A204.1 (cell line): Measurements from ENCODE around the gene FRRS1L.
"Not testable (repeated sequence)": the region's sequence is repeated elsewhere in the genome, so short reads cannot be mapped to it uniquely, and the experiment has no call there.

Experiments used
- FAIRE-seq: peaks from 2 replicates; lab custom pipeline; 2012; peaks lifted over from hg19 to GRCh38; lab: Jason Lieb, UNC

FRRS1L gene

DNA sequence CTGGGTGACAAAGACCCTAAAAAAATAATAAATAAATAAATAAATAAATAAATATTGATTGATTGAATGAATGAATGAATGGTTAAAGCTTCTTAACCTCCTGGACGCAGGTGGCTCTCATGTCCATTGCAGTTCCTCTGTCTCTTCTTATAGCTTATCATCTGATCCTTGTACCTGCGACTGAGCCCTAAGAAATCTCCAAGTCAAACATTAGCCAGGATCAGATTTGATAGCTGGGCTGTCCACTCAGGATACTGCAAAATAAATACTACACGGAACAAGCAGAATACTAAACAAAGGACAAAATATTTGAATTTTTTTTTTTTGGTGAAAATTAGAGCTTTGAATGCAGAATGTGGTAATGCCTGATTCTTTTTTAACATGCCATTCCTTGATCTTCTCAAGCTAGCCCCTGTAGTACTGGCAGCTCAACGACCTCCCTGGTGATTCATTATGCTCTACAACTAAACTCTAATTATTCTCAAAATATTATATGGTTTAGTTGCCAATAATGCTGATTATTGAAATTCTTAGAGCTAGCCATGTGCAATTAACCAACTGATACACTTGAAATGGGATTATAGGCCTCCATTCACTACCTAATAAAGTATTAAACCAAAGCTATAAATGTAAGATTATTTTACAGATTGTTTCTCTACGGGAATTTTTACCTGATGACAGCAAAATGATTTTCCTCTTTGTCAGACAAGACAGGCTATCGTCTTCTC, 37.4 kb downstream of the FRRS1L start:
- FAIRE-seq, result no peak

DNA sequence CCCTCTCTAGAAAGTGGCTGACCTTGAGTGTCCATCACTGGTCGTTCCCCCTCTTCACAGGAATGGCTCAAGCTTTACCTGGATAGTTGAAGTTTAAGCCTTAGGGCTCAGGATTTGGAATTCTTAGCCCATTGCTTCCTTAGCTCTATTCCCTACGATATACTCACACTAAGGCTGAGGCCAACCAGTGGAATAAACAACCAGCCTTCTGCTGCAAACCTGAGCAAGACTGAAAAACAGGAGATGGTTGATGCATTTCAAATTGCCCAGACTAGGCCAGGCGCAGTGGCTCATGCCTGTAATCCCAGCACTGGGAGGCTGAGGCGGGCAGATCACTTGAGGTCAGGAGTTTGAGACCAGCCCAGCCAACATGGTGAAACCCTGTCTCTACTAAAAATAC, 40.4 kb downstream of the FRRS1L start:
- FAIRE-seq, result not testable (repeated sequence)

DNA sequence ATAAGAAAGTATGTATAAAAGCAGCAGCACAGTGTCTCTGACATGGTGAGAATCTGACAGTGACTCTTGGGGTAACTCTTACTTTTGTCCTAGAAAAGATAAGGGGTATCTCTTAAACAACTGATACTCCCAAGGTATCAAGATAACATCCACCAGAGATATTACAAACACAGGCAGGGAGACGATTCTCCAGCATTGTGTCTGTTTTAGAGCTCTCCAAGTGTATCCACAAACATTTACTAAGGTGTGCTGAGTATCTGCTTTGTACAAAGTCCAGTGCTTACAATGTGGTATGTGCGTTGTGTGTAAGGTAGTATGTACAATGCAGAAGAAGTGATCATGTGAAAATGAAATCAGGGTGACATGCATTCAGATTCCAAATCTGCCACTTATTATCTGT, 42.9 kb downstream of the FRRS1L start:
- no peak for FAIRE-seq

DNA sequence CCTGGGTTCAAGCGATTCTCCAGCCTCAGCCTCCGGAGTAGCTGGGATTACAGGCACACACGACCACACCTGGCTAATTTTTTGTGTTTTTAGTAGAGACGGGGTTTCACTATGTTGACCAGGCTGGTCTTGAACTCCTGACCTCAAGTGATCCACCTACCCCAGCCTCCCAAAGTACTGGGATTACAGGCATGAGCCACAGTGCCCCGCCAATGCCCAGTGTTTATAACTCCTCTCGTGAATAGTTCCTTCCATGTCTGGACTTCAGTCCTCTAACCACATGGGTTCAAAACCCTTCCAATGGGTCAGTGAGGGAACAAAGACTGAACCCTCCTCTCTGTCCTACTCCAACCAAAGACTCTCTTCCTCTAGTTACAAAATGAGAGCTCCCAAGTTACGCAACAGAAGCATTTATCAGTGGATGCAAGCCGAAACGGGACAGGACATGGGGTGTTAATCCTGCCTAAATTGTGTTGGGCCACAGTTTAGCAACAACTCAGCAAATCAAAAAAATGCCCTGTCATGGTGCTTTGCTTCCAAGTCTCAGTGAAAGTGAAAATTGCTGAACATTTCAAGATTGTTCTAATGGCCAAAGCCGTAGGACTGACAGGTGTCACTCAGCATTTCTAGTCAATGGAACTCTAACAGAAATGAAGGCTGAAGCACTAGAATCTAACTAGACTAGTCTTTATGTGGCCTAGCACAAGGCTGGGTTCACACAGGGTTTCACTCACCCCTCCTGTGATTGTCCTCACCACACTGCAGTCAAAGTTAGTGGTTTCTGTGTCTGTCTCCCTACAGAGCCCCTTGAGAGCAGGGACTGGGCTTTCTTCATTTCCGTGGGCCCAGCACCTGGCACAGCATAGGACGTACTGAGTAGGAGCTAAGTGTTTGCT, 44.1 kb downstream of the FRRS1L start:
- FAIRE-seq, result no peak

- no peak for FAIRE-seq
Measured at GRCh38 chr9:109121232-109121796, 45.7 kb downstream of the FRRS1L start.

- no peak for FAIRE-seq
Measured at GRCh38 chr9:109120204-109120789, 46.8 kb downstream of the FRRS1L start.

DNA sequence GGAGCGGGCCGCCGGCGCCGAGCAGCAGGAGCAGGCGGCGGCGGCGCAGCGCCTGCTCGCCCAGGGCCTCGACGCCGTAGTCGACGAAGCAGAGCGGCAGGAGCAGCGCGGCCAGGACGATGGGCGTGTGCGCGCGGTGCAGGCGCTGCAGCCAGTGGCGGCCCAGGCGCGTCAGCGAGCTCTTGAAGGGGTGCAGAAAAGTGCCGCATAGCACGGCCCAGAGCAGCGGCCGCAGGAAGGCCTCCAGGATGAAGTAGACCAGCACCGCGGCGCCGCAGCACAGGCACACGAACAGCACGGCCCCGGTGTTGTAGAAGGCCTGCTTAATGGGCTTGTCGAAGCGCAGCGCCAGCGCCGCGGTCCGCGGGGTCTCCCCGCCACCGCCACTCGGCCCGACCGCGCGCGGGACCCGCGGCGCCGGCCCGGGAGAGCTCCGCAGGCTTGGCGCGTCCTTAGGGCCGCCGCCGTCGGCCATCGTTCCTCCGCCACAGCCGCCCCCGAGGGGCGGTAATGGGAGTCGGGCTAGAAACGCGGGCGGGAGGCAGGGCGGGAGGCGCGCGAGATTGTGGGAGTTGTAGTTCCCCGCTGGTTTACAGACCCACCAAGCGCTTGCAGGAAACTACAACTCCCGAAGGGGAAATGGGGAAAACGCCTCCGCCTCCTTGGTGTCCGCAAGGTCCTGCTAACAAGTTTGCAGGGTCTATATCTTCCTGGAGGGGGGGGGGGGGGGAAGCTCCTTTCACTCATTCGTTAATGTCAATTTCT, 47.4 kb downstream of the FRRS1L start, which contains the start of gene TMEM245:
TSS of gene TMEM245 (minus strand) at position 509 of the 765 bp plus-strand sequence. CDS start at position 475, 34 bp downstream.
- peak; percentile 93 for FAIRE-seq

GRCh38 chr9:109118808-109119438, 48.1 kb downstream of the FRRS1L start:
- FAIRE-seq, result no peak

DNA sequence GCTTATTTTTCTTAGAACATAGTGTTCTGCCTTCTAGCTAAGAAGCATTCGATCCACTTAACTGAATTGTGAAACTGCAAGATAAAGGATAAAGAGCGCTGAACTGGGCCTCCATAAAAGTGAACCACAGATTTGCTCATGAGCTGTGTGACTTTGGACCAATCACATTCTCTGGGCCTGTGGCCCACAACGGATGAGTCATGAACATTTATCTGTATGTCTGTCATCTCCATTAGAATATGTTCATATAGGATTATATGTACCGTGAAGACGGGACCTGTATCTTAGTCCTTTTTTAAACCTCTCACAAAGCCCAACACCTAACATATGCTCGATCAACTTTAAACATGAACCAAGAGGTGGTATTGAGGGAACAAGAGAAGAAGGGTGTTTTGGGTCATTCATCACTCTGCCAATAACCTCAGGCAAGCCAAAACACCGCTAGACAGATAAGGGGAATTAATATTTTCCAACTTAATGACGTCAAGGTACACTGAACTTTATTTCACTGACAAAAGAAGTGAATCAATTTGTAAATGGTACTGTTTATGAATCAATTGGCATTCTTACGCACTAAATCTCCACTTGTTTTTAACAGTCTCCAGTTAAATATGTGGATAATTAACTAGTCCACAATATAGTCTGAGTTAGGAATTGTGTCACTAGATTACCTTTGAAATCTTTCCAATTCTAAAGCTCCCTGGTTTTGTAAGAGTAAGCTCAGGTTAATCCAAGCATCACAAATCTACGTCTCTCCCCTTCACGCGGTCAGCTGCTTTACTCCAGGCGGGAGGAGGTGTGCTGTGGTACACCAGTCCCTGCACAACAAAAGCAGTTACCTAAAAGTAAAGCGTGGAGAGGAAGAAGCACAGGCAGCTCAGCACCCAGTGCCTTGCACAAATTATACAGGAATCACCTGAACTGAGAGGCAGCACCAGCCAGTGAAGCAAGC, 48.9 kb downstream of the FRRS1L start:
- FAIRE-seq, result no peak

DNA sequence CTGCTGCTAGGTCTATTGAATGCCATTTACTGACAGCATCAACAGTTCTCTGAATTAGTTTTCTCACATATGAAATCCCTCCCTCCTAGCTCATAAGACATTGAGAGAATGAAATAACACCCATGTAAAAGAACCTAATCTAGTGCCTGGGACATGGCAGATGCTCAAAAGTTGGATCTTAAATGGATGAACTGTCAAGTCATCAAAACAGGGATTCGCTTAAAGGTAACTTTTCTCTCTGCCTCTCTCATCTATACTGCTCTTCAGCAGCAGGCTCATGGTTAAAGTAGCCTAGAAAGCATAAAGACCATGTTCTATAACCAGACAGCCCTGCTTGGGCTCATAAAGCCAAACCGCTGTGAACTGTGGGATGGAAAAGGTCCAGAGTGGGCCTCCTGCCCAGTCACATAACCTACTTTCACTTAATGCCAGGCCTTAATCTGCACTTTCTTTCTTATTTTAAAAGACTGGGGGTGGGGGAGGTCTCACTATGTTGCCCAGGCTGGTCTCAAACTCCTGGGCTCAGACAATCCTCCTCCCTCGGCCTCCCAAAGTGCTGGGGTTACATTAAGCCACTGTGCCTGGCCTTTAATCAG, 51.0 kb downstream of the FRRS1L start:
- FAIRE-seq, result no peak

DNA sequence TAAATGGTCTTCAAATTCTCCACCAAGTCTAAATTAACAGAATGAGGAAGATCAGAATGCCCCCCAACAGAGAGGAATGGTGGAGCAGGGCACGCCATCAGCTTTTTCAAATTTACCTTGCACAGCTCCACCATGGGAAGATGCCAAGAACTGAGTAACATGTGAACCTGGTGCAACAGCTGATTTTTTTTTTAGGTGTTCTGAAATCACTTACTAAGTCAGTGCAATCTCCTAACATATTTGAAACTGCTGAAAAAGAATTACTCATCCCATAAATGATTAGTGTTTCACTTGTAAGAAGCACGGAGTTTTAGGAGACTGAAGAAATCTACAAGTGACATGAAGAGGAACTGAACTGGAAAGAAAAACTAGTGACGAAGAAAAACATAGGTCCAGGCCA, 52.4 kb downstream of the FRRS1L start:
- no peak for FAIRE-seq

- no peak for FAIRE-seq
Measured at GRCh38 chr9:109113892-109114609, 53.0 kb downstream of the FRRS1L start.

DNA sequence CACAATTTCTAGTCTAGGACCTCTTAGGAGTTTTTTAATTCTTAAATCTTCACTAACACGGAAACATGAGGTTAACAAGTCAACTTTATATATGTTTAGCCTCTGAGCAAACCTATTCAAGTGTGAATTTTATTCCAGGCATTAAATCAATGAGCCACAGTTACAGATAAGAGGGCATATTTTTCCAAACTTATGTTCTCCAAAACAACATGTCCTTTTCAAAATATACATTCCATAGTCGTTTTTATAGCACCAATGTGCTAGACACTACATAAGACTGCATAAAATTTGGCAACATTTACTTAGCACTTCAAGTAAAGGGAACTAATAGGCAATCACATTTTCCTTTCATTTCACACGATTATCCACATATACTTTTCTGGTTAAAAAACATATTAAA, 53.8 kb downstream of the FRRS1L start:
- no peak for FAIRE-seq

DNA sequence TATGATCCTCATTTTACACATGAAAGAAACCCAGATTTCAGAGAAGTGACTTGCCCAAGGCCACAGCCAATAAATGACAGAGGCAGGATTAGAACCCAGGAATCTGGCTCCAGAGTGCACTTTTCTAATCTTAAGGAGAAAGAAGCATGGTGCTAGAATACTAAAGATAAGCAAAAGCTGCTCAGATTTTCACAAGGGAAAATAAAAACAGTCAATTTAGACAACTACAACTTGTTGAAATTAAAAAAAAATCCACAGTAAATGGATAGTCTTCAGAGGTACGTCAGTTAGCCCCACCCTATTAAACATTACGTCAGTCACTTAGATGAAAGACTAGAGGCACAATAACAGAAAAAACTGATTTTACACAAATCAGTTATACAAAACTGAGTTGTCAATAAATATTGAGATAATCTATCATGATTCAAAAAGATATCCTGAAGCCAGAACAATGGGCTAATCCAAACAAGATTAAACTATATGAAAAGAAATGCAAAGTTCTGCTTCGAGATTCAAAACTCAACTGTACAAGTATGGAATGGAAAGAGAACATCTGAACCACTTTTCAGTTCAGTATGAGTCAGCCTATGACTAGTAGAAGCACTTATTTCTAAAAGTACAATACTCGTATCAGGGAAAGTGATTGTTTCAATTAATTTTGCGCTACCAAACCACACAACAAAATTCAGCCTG, 56.6 kb downstream of the FRRS1L start:
- FAIRE-seq, result no peak

GRCh38 chr9:109109967-109110328, 57.1 kb downstream of the FRRS1L start:
- no peak for FAIRE-seq

- no peak for FAIRE-seq
Measured at GRCh38 chr9:109108318-109108717, 58.7 kb downstream of the FRRS1L start.

- FAIRE-seq, result no peak
Measured at GRCh38 chr9:109107402-109108240, 59.4 kb downstream of the FRRS1L start.

DNA sequence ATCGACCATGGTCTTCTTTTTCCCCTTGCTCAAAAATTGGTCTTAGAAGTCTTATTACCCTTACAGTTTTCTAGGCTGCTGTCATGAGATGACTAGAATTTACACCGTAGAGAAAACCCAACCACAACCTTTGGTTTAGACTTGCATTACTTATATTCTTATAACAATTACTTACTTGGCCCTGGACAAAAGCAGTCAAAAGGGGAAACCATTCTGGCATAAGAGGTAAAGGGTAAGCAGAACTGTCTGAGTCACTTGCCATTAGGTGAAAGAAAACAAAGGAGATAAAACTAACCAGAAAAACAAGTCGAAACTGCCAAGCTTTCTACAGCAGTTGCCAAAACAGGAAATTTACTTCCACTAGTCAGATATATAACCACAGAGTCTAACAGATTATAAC, 65.2 kb downstream of the FRRS1L start:
- no peak for FAIRE-seq
